Mucosa of descending colon (tissue), 3 donors: ENCODE results near the gene TEX261. TPM values are rescaled to one million over a fixed set of nuclear protein-coding genes. Genes with fewer than 3 reads are reported as not detected.
"Not testable (repeated sequence)": the region's sequence is repeated elsewhere in the genome, so short reads cannot be mapped to it uniquely, and the experiment has no call there.

ENCODE experiments used
- ATAC-seq: fragments of 200-7000 bp; cut with Tn5 transposase; one replicate; pipeline ENCODE4 v1.9.1; 2020; ENCODE audit warnings: mild to moderate bottlenecking, moderate library complexity
- DNase-seq, 3 donors: peaks; one replicate each; pipeline ENCODE4 v3.0.0-alpha.2; 2020
- H3K36me3 ChIP-seq: fragments of 200-600 bp; one replicate; pipeline ENCODE4 v1.8.0; 2021; ENCODE audit warnings: low read depth, mild to moderate bottlenecking
- H3K4me1 ChIP-seq: fragments of 200-600 bp; one replicate; pipeline ENCODE4 v1.8.0; 2021; ENCODE audit warnings: low read depth, mild to moderate bottlenecking
- H3K4me3 ChIP-seq: fragments of 200-600 bp; one replicate; pipeline ENCODE4 v1.8.0; 2021; ENCODE audit warnings: mild to moderate bottlenecking
- H3K9me3 ChIP-seq: fragments of 200-600 bp; one replicate; pipeline ENCODE4 v1.8.0; 2021; ENCODE audit warnings: mild to moderate bottlenecking
- intact Hi-C, 2 donors: fragments of 100-400 bp; cut with DNase I in 1 of 2; cut with micrococcal nuclease in 1 of 2; formaldehyde crosslinking; loops; one replicate each; pipeline versions ENCODE4 v1.11.0 to v1.11.1; 2022; cut with DNase I, micrococcal nuclease
- total RNA-seq, 3 donors: library from RNA; stranded (reverse); fragmentation: NEBNext Ultra II Directional in 2 of 3; extraction: Animal tissue kit (Norgen Biotek cat#: 25700) in 2 of 3; gene quantifications; one replicate each; pipeline versions ENCODE4 v1.2.1 to v1.2.4, GENCODE V29; 2021 to 2023
- TF ChIP-seq, protein P1 (sequence below): fragments of 200-600 bp; IDR thresholded peaks from one replicate; pipeline ENCODE4 v1.8.0; 2022; ENCODE audit warnings: antibody characterized with exemption, mild to moderate bottlenecking
- donor health status: DM: no; HTN: no; CAD: no; lungs with moderate emphysema.
- donor health status: DM: no; HTN: no; CAD: no.
- donor health status: DM: no; HTN: yes; CAD: no.

The TEX261 gene
- total RNA-seq, 3 donors from 2014 or later, result 51.0 to 63.0 (median 51.4) TPM

DNA sequence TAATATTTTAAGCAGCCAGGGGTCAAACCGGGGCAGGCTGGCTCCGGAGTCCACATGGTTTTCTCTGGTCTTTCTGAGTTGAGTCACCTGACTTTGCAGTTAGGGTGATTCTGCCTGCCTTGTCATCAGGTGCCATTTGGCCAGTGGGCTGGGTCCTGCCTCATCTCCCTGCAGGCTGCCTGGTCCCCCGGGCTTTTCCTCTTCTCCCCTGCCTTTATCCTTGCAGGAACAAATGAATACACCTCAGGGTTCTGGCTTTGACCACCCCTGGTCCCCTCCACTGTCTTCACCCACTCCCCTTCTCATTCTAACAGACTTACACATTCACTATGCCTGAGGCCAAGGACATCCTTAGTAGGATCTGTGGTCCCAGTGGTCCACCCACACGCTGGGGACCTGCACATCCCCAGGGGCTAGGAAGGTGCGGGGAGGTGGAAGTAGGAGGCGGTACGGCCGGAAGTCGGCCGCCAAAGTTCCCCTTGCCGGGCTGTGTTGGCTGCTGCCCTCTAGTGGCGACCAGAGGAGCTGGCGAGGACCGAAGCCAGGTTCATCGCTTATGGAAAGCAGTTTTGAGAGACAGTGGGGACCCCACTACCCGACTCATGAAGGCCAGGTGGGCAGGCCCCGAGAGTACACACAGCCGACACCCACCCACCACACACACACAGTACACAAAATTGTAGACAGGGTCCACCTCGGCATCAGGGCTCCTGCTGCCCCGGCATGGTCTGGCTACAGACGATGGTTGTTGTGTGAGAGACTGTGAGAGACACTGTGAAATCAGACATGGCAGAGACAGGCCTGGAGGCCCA is 6.3 kb upstream of the TEX261 start:
- H3K4me3 ChIP-seq, result no peak overlapping the region
- intact Hi-C loops, result no loop called here
- H3K36me3 ChIP-seq, result no peaks in the 10 kb centered on the region
- ATAC-seq (peak; percentile 97), DNase-seq (peak; percentile 80 to 84 (median 83))
- H3K4me1 ChIP-seq, result no peaks in the 10 kb centered on the region
- TF ChIP-seq, protein P1, sequence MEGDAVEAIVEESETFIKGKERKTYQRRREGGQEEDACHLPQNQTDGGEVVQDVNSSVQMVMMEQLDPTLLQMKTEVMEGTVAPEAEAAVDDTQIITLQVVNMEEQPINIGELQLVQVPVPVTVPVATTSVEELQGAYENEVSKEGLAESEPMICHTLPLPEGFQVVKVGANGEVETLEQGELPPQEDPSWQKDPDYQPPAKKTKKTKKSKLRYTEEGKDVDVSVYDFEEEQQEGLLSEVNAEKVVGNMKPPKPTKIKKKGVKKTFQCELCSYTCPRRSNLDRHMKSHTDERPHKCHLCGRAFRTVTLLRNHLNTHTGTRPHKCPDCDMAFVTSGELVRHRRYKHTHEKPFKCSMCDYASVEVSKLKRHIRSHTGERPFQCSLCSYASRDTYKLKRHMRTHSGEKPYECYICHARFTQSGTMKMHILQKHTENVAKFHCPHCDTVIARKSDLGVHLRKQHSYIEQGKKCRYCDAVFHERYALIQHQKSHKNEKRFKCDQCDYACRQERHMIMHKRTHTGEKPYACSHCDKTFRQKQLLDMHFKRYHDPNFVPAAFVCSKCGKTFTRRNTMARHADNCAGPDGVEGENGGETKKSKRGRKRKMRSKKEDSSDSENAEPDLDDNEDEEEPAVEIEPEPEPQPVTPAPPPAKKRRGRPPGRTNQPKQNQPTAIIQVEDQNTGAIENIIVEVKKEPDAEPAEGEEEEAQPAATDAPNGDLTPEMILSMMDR, result peak; percentile 91
- no peaks in the 10 kb centered on the region for H3K9me3 ChIP-seq

DNA sequence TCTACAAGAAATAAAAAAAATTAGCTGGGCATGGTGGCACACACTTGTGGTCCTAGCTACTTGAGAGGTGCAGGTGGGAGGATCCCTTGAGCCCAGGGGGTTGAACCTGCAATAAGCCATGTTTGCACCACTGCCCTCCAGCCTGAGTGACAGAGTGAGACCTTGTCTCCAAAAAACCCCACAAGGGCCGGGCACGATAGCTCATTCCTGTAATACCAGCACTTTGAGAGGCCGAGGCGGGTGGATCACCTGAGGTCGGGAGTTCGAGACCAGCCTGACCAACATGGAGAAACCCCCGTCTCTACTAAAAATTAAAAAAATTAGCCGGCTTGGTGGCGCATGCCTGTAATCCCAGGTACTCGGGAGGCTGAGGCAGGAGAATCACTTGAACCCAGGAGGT is 5.3 kb upstream of the TEX261 start:
- ATAC-seq, H3K36me3 ChIP-seq, intact Hi-C loops, H3K4me3 ChIP-seq, H3K9me3 ChIP-seq, H3K4me1 ChIP-seq, DNase-seq: not testable (repeated sequence)

DNA sequence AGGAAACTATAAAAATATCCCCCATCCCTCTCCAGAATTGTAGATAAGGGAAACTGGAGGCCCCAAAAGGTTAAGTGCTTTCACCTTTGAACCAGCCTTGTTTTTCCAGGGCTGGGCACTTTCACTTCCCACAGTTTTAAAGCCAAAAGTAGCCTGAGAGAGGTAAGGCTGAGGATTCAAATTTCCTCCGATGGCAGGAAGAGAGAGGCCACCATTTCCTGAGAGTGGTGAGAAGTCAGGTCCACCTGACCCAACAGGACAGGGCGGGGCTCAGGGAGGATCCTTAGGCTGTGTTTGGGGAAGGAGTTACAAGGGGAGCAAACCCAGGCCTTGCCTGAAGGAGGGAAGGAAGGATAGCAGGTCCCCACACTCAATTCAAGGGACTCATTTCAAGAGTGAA is 4.7 kb upstream of the TEX261 start:
- H3K36me3 ChIP-seq, result no peaks in the 10 kb centered on the region
- intact Hi-C loops, result no loop called here
- ATAC-seq (no peak), DNase-seq (no peak)
- TF ChIP-seq, protein P1, result no peak
- H3K9me3 ChIP-seq, result no peaks in the 10 kb centered on the region
- H3K4me3 ChIP-seq, result no peak overlapping the region
- peaks cover 5% of the 10 kb centered on the region for H3K4me1 ChIP-seq

DNA sequence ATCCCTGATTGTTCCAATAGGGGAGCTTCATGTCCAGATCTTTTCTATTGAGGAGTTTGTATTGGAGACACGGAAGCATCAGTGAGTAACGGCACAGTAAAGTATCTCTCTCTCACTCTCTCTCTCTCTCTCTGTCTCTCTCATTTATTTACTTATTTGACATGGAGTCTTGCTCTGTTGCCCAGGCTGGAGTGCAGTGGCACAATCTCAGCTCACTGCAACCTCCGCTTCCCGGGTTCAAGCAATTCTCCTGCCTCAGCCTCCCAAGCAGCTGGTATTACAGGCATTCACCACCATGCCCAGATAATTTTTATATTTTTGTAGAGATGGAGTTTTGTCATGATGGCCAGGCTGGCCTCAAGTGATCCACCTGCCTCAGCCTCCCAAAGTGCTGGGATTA is 4.2 kb upstream of the TEX261 start:
- H3K4me3 ChIP-seq, intact Hi-C loops, H3K36me3 ChIP-seq, DNase-seq, ATAC-seq, H3K9me3 ChIP-seq, H3K4me1 ChIP-seq: not testable (repeated sequence)

DNA sequence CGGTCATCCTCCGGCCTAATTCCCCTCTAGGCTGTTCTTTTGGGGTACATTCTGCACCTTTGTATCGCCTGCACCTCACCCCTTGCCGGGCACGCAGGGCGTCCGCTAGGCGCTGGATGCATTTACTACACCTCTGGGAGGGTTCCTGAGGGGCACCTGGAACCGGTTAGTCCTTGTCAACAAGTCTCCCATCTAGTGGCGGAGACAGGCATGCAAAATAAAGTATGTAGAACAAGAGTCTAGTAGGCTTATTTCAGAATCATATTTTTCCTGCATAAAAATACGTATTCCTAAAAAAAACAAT is 705 bp upstream of the TEX261 start:
- Histone ChIP-seq H3K4me3 (peak overlapping the region; percentile 98), H3K9me3 (no peaks in the 10 kb centered on the region), H3K36me3 (no peaks in the 10 kb centered on the region), H3K4me1 (peaks cover 21% of the 10 kb centered on the region)
- TF ChIP-seq, protein P1, result no peak
- DNase-seq (peak; percentile 63 to 69 (median 63)), ATAC-seq (peak; percentile 64)
- intact Hi-C loops, result no loop called here

DNA sequence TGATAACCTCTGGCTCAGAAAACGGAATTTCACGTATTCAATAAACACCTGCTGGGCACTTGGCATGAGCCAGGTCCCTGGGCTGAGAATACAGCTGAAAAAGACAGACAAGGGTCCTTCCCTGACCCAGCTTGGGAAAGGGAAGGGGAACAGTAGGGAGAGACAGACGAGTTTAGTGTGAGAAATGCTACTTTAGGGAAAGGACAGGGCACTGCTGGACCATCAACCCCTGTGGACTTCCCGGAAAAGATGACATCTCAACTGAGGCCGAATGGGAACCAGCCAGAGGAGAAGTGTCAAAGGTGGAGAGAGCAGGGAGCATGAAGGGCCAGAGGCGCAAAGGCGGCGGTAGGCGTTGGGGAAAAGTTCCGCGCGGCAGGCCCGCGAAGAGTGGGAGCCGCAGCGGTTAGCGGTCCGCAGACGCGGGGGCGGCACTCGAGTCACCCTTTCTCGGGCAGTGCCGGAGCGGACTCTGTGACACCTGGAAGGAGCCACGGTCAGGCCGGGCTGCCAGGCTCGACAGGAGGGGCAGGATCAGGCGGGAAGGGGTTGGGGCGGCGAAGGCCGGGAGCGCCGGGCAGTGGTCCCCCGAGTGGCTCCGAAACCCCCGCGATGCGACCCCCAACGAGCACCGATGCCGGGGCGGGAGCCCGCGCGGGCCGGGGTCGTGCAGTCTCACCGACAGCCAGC is 519 bp downstream of the TEX261 start:
- H3K9me3 ChIP-seq, result no peaks in the 10 kb centered on the region
- ATAC-seq, result peak; percentile 46
- peak overlapping the region; percentile 98 for H3K4me3 ChIP-seq
- H3K4me1 ChIP-seq, result peaks cover 21% of the 10 kb centered on the region
- TF ChIP-seq, protein P1, result no peak
- no peaks in the 10 kb centered on the region for H3K36me3 ChIP-seq
- intact Hi-C loops, result no loop called here
- DNase-seq, result peak in 1 of 3 donors; percentile 40
